ENCODE results near the gene TTN.

DNA sequence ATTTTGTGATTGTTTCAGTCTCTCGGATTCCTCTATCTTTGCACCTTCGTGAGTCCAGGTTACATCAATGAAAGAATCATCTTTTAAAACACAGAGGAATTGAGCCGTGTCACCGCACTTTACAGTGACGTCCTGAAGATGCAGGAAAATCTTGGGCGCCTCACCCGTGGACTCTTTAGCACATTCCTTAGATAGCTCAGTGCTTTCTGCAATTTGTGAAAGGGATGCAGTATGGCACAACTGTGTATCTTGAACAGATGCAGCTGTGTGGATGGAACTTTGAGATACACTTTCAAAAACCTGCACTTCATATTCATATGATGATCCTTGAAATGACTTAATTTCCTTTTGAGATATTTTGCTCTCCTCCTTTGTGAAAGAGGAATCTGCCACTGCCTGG lies 50.9 kb downstream of the TTN start:
- TF ChIP-seq, protein P1, sequence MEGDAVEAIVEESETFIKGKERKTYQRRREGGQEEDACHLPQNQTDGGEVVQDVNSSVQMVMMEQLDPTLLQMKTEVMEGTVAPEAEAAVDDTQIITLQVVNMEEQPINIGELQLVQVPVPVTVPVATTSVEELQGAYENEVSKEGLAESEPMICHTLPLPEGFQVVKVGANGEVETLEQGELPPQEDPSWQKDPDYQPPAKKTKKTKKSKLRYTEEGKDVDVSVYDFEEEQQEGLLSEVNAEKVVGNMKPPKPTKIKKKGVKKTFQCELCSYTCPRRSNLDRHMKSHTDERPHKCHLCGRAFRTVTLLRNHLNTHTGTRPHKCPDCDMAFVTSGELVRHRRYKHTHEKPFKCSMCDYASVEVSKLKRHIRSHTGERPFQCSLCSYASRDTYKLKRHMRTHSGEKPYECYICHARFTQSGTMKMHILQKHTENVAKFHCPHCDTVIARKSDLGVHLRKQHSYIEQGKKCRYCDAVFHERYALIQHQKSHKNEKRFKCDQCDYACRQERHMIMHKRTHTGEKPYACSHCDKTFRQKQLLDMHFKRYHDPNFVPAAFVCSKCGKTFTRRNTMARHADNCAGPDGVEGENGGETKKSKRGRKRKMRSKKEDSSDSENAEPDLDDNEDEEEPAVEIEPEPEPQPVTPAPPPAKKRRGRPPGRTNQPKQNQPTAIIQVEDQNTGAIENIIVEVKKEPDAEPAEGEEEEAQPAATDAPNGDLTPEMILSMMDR (conservative IDR thresholded peaks at IDR 0.05; ENCODE audit: low read length), result no peak
- TF ChIP-seq EZH2phosphoT487 (IDR thresholded peaks at IDR 0.05; ENCODE audit: borderline replicate concordance, low read depth, low read length), result no peak
